HG02943 (cell line): ENCODE measurements around the gene ZNF732.
"Not testable (repeated sequence)": the region's sequence is repeated elsewhere in the genome, so short reads cannot be mapped to it uniquely, and the experiment has no call there.

Source experiments
- ATAC-seq: cut with Tn5 transposase; IDR thresholded peaks from one replicate; pipeline ENCODE4 v1.9.1; 2021; ENCODE audit warnings: mild to moderate bottlenecking, low read depth, moderate library complexity; ENCODE audit not compliant: unreplicated experiment

Gene ZNF732

GRCh38 chr4:256492-256891 is 48.8 kb downstream of the ZNF732 start:
- no peak for ATAC-seq

GRCh38 chr4:253936-254756 is 51.1 kb downstream of the ZNF732 start:
- no peak for ATAC-seq

- ATAC-seq, result no peak
Observed at GRCh38 chr4:252065-252601, 53.1 kb downstream of the ZNF732 start.

- no peak for ATAC-seq
Observed at GRCh38 chr4:244471-244870, 60.8 kb downstream of the ZNF732 start.

- no peak for ATAC-seq
Observed at GRCh38 chr4:243426-243825, 61.8 kb downstream of the ZNF732 start.

GRCh38 chr4:242121-242848 is 63.0 kb downstream of the ZNF732 start:
- no peak for ATAC-seq

- ATAC-seq, result not testable (repeated sequence)
Observed at GRCh38 chr4:241411-241810, 63.9 kb downstream of the ZNF732 start.

- no peak for ATAC-seq
Observed at GRCh38 chr4:236028-236427, 69.2 kb downstream of the ZNF732 start.

GRCh38 chr4:234178-234577 is 71.1 kb downstream of the ZNF732 start:
- no peak for ATAC-seq

- no peak for ATAC-seq
Observed at GRCh38 chr4:223913-224497, 81.3 kb downstream of the ZNF732 start.
